NK-92 (cell line): Measurements from ENCODE around the gene IGSF21.

Source experiments
- DNase-seq: peaks from one replicate; lab custom pipeline; 2025; ENCODE audit not compliant: unreplicated experiment; lab: John Stamatoyannopoulos, UW

Gene IGSF21

DNA sequence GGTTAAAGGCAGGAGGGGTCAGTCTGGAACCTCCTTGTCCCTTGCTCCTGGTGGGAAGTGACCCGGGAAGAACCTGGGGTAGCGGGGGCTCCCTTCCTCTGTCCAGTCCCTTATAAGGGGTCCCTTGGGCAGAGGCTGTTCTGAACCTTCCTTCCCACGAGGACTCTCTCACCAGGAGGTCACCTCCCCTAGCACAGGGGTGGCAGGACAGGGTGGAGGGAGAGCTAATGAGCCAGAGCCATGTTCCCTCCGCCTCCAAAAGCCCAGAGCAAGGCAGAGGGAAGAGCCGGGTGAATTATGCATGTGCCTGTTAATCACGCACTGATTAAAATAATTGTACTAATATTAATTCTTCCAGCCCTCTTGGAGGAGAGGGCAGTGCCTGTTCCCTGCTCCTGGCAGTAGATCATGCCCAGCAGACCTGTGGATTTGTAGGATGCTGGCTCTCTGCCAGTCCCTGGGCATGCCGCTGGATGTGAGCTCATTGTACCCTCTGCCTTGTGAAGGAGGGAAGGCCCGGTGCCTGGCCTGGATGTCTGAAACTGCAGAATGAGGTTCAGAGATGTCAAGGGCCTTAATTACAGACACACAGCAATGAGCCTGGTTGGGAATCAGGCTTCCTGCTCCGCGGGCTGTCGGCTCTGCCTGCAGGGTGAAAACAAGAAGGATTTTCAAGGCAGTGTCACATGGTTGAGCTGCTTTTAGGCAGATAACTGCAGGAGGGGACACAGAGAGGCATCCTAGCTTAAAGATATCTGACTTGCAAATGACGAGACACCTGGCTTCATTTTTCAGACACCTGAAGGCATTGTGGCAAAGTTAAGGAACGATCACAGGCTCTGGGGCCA lies 68.2 kb downstream of the IGSF21 start:
- no peak for DNase-seq

DNA sequence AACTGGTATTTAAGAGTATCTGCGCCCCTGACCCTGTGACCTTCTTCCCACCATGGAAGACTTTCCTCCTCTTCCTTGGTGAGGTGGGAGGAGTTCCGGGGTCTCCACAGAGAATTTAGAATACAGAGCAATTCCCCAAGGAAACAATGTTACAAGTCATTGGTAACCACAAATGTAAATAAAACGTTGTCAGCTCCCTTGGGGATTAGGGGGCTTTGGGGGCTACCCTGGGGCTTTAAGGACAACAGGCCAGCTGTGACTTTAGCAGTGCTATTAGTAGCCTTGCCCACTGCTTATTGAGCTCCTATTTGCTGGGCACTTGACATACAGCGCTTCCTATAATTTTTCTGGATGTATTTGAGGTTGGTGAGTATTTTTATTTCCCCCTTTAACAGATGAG lies 69.0 kb downstream of the IGSF21 start:
- no peak for DNase-seq

DNA sequence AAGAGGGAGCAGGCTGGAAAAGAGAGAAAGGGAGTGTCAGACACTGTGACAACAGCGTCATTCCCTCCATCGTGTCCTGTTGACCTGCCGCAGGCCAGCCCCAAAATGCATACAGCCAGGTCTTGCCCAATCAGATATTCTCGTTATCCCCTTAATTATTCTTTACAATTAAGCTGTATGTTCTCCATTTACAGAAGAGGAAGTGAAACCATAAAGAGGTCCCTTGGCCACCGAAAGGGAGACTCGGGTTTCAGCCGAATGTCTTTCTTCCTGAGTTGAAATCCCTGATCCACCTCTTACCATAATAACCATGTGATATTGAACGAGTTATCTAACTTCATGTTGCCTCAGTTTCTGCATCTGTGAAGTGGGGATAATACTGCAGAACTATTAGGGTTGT lies 70.5 kb downstream of the IGSF21 start:
- DNase-seq: no peak

DNA sequence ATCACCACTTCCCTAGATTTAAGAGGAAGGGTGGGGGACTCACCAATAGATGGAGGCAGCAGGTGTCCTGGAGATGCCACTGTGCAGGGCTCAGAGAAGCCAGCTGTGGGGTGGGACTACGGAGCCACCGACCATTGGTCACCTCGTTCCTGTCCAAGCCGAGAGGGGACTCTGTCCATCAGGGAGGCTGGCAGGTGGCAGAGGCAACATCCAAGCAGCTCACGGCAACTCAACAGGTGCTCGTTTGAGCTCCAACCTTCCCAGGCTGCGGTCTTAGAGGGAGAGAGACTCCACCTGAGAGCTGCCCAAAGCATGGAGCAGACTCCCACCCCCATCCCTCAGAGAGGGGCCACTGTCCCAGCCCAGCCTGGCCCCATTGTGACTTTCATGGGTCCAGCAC lies 71.4 kb downstream of the IGSF21 start:
- DNase-seq: no peak

DNA sequence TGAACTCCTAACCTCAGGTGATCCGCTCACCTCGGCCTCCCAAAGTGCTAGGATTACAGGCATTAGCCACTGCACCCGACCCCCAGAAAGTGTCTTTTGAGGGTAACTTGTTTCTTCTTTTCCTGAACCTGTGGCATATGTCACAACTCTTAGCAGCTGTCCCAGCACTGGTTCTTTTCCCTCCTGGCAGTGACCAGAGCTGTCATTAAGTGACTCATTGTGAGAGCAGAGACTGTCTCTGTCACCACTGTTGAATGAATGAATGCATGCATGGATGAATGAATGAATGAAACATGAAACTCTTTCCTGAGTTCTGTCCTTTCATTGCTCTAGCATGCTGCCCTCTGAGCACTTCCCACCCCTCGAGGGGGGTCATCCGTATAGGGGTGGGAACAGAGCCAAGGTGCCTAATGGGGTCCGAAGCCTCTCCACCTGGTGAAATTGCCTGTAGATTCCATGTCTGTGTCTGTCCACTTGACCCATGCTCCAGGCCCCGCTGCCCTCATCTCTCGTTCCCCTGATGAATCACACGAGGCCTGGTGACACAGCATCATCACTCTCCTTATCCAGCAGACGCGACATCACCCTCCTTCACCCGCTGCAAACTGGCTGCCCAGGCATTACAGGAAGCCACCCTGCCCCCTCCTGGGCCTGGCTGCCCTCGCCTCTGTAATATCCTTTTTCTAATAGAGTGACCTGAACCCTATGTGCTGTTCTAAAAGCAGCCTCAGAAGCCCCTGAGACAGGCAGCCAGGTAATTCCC lies 75.0 kb downstream of the IGSF21 start:
- DNase-seq: no peak

DNA sequence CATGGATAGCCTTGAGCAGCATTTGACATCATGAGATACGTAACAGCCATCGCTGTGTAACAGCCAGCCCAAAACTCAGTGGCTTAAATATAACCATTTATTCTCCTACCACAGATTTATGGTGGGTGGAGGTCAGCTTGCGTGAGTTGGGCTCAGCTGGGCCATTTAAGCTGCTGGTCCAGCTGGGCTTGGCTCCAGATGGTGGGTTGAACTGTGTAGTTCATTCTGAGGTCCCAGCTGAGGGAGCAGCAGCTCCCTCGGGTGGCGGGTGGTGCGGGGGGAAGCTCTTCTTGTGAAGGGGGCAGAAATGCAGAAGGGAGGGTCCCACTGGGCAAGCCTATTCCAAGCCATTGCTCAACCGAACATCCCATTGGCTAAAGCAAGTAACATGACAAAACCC lies 75.9 kb downstream of the IGSF21 start:
- no peak for DNase-seq

DNA sequence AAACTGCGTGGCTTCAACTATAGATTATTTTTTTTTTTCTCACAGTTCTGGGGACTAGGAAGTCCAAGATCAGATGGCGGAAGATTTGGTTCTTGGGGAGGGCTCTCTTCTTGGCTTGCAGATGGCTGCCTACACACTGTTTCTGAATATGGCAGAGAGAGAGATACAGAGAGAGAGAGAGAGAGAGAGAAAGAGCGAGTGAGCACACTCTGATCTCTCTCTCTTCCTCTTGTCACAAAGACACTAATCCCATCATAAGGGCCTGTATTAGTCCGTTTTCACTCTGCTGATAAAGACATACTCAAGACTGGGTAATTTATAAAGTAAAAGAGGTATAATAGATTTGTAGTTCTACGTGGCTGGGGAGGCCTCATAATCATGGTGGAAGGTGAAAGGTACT lies 79.5 kb downstream of the IGSF21 start:
- DNase-seq: no peak

DNA sequence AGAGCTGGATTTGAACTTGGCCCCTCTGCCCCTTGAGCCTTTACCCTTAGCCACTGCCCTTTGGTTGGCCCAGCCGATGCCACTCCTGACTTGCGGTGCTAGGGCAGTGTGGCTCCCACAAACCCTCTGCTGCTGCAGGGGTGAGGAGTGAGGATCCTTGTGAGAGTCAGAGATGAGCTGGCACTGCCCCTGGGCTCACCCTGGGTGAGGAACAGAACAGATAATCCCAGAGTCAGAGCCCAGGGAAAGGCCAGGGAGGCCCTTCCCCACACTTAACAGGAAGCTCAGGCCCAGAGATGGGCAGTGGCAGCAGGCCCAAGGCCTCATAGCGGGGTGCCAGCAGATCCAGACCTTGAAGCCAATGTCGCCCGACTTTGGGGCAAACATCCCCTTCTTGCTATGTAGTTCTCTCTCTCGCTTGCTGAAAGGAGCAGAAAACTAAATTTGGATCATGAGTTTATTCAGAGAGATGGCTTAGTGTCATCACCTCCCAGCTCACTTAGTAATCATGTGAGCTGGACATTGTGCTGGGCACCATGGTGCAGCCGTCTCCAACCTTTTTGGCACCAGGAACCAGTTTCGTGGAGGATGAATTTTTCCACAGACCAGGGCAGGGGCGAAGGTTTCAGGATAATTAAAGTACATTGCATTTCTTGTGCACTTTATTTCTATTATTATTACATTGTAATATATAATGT lies 81.4 kb downstream of the IGSF21 start:
- no peak for DNase-seq

DNA sequence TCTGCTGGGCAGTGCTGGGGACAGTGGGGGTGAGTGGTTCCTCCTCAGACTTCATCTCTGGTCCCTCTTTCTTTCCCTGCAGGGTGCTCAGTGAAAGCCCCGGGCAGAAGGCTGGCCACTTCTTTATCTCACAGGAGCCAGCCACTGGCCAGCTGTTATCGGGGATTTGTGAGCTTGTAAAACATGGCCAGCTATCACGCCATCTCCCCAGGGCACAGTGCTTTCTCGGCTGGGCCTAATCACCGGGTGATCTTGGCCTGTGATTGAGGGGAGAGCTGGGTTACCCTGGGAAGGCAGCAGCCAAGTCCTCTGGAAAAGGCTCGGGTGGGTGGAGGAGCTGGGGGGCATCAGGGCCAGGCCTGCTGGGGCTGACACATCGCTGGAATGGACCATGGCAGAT lies 83.0 kb downstream of the IGSF21 start:
- DNase-seq: no peak

DNA sequence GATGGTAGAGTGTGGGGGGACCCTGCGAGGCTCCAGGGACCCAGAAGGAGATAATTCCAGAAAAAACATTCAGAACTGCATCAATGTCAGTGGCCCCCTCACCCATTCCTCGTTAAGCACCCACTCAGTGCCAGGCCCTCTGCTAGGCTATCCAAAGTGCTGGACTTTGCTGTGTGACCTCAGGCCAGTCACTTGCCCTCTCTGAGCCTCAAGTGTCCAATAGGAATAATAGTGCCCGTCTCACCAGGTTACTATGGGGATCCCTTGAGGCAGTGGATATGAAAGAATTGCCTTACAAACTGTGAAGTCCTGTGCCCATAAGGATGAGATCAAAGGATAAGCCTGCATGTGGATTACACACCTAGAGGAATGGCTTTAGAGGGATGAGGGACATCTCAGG lies 83.4 kb downstream of the IGSF21 start:
- DNase-seq: no peak

DNA sequence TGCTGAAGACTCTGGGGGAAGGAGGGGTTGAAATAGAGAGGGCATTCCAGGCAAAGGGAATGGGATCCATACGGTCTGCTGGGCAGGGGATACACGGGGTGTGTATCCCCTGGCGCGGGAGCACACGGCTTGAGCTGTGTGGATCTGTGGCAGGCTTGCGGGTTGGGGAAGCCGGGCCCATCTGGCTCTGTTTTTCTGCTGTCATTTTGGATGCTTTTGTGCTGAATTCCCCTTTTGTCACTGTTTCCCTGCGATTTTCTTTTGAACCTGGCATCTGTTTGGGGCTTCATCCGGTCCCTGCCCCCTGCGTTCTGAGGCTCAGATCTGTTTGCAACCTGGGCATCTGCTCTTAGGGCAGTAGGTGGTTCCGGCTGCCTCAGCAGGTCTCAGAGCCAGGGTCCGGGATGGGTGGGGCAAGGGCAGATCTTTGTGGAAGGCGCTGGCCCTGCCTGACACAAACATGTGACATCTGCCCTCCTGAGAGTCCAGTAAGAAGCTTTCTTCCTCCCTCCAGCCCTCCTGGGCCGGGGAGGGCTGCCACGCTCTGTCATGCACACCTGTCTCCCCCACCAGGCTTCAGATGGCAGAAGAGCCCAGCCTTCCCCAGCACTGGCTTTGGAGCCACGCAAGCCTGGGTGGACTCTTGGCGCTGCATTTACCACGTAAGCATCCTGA lies 84.0 kb downstream of the IGSF21 start:
- no peak for DNase-seq

DNA sequence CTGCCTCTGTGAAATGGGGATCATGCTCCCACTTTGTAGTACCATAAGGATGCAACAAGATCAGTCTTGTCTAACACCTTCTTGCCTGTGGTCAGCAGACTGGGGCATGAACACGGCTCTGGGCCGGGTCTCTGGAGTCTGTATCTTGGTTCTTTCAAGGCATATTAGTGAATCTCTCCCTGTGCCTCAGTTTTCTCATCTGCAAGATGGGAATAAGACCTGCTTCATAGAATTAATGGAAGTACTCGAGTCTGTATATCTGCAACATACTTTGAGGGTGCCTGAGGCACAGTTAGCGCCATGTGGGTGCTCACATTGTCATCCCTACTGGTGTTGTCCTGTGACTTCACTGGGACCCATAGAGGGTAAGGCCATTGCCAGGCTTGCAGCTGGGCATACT lies 84.6 kb downstream of the IGSF21 start:
- DNase-seq: no peak

DNA sequence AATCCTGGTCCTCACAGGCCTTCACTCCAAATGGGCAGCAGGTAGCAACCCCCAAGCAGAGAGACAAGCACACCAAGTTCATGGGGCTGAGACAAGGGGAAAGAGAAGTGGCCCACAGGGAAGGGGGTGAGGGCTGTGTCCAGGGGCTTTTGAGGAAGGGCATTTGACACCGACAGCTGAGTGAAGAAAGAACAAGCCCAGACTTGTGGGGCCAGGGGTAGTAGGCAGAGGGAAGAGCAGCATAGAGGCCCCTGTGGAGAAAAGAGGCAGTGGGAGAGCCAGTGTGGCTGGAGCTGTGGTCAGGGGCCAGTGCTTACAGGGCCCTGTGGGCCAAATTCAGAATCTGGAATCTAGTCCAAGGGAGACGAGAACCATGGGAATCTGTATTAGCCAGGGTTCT lies 85.4 kb downstream of the IGSF21 start:
- DNase-seq: no peak

DNA sequence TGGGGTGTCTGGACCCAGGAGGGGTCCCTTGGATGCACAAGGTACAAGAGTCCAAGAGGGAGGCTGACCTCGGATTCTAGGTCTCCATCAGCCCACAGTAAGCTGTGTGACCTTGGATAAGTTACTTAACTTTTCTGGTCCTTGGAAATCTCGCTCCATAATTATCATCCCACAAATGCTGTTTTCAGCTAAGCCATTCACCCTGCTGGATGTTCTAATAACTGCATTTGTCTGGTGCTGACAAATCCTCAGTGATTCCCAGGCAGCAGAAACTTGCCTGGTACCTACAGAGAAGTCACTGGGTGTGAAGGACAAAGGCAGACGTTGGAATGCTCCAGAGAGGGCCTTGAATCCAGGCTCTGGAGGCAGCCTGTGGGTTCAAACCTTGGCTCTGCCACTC lies 89.7 kb downstream of the IGSF21 start:
- DNase-seq: no peak

DNA sequence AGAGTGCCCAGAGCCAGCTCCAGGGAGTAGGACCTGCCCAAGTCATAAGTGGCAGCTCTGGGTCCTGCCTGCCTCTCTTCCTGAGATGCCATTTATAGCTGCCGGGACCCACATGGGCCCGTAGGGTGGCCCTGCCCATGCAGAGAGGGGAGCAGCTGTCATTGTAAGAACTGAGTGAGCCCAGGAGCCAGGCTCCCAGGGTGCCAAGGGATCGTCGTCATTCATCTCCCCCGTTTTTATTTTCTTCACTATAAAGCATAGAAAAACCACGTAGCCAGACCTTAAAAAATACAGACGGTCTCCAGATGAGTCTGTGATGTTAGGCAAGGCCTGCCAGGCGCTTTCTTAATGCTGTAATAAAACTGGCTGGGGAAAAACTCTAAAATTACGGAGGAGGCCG lies 90.7 kb downstream of the IGSF21 start:
- DNase-seq: no peak

DNA sequence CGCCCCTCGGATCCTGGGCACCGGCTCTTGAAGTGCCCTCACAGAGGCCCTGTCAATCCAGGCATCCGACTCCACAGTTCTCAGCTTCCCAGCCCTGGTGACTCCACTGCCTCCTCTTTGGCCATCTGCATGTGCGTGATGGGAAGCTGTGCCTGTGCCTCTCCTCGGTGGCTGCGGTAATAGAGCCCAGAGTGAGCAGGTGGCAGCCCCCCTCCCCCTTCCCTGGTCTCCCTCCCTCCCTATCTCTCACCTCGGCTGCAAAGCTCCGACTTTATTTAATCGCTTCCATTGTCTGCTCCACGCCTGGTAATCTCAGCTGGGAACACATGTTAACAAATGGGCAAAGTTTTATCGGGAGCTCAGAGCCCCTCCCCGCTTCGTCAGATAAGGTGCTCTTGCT lies 91.9 kb downstream of the IGSF21 start:
- no peak for DNase-seq

DNA sequence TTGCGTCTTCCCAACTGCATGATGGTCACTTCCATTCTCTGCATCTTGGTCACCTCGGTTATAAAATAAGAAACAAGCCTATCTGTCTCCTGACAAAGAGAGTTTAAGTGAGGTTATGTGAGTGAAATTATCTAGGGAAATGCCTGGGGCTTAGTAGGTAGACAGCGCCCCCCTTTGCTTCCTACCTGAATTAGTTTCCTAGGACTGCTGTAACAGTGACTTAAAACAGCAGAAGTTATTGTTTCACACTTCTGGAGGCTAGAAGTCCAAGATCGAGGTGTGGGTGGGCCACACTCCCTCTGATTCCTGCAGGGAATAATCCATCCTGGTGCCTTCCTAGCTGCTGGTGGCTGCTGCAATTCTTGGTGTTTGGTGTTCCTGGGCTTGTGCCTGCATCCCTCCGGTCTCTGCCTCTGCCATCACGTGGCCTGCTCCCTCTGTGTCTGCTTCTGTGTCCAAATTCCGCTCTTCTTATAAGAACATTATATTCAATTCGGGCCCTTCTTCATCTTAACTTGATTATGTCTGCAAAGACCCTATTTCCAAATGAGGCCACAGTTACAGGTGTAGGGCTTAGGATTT lies 92.6 kb downstream of the IGSF21 start:
- DNase-seq: no peak

DNA sequence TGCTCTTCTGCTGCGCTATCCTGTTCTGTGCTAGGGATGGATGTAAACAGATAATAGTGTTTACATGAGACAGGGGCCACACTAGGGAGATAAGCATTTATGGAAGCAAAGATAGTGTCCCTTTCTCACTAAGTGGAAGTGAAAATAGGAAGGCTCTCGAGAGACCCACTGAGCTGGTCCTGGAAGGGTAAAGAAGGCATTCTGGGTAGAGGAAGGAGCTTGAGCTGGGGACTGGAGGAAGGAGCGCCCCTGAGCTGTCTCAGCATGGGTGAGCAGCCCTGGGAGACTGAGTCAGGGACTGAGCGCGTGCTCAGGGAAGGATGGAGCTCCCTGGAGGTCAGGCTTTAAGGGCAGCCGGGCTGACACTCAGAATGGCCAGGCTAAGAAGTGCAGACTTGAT lies 93.3 kb downstream of the IGSF21 start:
- no peak for DNase-seq

DNA sequence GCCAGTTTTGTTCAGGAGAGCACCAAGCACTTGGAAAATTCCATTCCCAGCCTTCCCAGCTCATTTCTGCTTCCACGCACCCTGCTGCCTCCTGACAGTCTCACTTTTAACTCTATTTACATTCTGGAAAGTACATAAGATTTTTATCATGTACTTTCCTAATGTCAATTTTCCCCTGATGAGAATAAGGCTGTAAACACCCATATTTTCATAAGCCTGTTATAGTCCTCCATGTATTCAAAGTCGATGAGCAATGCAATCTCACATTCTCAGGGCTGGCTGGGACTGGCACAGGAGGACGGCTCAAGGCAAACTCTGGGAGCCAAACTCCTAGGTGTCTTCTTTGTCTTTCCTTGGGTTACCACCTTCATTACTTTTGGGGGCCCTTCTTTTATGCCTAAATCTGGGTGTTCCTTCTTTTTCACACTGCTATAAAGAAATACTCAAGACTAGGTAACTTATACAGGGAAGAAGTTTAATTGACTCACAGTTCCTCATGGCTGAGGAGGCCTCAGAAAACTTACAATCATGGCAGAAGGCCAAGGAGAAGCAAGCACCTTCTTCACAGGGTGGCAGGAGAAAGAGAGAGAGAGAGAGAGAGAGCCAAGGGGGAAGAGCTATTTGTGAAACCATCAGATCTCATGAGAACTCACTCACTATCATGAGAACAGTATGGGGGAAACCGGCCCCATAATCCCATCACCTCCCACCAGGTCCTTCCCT lies 94.6 kb downstream of the IGSF21 start:
- no peak for DNase-seq

DNA sequence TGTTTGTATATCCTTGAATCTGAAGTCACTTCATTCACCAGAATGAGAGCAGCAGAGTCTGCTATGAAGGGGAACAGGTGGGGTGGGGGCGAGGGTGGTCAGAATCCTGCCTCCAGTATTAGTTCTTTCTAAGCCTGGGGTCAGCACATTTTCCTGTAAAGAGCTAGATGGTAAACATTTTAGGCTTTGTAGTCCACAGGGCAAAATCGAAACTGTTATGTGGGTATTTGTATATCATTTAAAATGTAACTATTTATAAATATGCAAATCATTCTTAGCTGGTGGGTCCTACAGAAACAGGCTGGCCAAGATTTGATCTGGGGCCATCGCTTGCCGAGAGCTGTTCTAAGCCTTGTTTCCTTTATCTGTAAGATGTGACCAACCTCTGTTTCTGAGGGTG lies 96.0 kb downstream of the IGSF21 start:
- no peak for DNase-seq
